Islet precursor cell (in vitro differentiated cells): ENCODE results near the gene AMER2.

Source experiments
- DNase-seq: peaks from one replicate; pipeline ENCODE4 v3.0.0-alpha.2; 2018

The AMER2 gene

GRCh38 chr13:25171517-25172302, at the start of gene AMER2:
TSS of gene AMER2 (minus strand) at chr13:25172288. CDS start at chr13:25171619, 669 bp downstream.
- peak; percentile 71 for DNase-seq

DNA sequence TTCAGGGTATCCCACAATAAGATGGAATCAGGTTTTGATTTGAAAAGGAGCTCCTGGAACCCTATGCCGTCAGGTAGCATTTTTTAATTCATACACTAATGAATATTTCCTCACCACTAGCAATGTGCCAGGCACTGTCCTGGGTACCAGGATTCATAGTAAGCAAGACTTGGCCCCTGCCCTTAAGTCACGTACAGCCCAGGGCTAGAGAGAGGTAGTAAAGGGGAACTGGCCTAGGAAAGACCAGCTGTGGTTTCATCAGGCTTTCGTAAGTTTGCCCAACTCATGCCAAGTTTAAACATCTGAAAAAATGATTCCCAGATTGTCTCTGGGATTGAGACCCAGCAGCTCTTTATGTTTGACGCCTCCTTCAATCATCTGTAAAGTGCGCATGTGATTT, 45.9 kb upstream of the AMER2 start:
- DNase-seq = no peak

- DNase-seq = peak; percentile 78
Observed at GRCh38 chr13:25217023-25217885, 45.2 kb upstream of the AMER2 start.

GRCh38 chr13:25215253-25215575, 43.1 kb upstream of the AMER2 start:
- DNase-seq = no peak

- DNase-seq = no peak
Observed at GRCh38 chr13:25214491-25215252, 42.6 kb upstream of the AMER2 start.

GRCh38 chr13:25213715-25214114, 41.6 kb upstream of the AMER2 start:
- peak; percentile 90 for DNase-seq

DNA sequence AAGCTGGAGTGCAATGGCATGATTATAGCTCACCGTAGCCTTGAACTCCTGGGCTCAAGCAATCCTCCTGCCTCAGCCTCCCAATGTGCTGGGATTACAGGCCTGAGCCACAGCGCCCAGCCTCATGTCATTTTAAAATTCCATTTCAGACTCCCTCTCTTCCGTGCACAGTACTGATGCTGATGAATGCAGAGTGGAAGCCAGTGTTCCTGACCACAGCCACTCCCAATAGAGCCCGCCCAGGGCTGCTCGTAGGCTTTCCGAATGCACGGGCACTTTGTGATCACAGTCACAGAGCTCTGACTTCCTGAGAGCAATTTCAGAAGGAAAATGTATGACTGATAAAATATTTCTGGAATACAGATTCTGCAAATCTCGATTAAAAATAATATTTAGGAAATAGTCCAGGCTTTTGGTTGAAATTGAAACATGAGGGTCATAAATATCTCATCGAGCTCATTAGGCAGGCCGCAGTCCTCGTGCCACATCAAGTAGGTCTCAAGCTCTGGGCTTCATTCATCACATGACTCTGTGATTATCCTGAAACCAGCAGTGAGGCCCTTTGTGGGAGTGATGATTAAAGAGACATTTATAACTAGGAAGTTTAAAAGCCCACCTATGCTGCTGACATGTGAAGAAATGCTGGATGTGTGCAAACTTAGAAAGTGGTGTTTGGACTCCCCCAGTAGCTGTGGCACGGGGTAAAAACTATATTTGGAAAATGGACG, 38.9 kb upstream of the AMER2 start:
- DNase-seq = no peak

- no peak for DNase-seq
Observed at GRCh38 chr13:25207291-25207810, 35.3 kb upstream of the AMER2 start.

GRCh38 chr13:25204863-25205262, 32.8 kb upstream of the AMER2 start:
- DNase-seq = no peak

DNA sequence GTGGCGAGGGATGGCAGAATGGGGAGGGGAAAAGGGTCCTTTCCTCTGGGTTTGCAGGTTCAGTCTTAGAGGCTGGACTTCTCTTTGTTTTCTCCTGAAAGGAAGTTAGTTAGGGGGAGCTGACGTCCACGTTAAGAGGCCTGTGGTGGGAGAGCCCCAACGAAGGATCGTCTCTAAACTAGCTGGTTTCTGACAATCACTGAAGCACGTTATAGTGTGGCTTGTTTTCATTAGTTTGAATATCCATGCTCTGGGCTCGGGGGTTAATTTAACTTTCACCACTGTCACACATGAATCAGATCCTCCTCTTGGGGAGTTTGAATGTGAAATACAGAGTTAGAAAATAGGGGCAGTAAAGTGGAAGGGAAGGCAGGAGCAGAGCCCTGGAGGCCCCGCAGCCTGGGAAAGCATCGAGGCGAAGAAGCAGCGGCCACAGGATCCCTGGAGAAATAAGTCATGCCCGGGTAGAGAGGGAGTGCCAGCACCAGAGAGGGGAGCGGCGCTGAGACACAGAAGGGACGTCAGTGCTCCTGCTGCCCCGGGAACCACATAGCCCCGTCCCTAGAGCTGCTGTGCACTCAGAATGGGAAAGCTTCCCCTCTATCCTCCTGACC, 31.1 kb upstream of the AMER2 start:
- DNase-seq = no peak

GRCh38 chr13:25200783-25201182, 28.7 kb upstream of the AMER2 start:
- no peak for DNase-seq

DNA sequence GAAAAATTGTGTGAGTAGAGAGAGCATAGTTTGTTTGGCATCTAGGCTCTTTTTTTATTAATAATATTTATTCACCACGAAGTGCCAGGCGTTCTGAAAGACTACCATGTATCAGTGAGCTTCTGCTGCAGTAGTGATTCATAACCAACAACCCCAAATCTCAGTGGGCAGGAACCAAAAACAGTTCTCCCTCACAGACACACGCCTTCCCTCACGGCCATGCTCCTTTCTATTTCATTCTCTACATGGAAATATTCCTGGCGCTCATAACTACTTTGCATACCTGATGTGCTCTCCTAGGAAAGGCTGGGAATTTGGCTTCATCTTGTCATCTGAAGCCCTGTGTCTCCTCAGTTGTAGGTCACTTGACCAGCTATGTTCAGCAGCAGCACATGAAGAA, 26.6 kb upstream of the AMER2 start:
- no peak for DNase-seq

- DNase-seq = no peak
Observed at GRCh38 chr13:25196971-25197370, 24.9 kb upstream of the AMER2 start.

- no peak for DNase-seq
Observed at GRCh38 chr13:25192936-25193335, 20.8 kb upstream of the AMER2 start.

- DNase-seq = no peak
Observed at GRCh38 chr13:25192489-25192888, 20.4 kb upstream of the AMER2 start.

GRCh38 chr13:25192052-25192451, 20.0 kb upstream of the AMER2 start:
- no peak for DNase-seq

GRCh38 chr13:25190771-25191170, 18.7 kb upstream of the AMER2 start:
- DNase-seq = no peak

- DNase-seq = peak; percentile 36
Observed at GRCh38 chr13:25190256-25190655, 18.2 kb upstream of the AMER2 start.

DNA sequence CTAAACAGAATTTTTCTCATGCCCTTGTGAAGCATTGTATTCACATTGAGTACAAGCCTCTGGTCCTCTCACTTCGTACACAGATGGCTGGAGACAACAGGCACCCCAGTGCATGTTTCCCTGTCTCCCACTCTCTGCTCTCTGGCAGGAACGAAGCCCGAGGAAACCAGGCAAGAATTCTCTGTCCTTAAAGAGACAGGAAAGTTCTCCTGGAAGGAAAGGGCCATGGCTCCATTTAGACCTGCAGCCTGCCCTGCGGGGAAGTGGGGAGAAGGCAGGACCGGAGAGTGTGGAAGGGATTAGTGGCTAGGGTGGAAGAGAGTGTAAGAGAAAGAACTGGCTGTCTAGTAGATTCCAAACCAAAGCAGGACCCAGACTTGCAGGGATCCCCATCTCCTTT, 15.5 kb upstream of the AMER2 start:
- DNase-seq = peak; percentile 35

DNA sequence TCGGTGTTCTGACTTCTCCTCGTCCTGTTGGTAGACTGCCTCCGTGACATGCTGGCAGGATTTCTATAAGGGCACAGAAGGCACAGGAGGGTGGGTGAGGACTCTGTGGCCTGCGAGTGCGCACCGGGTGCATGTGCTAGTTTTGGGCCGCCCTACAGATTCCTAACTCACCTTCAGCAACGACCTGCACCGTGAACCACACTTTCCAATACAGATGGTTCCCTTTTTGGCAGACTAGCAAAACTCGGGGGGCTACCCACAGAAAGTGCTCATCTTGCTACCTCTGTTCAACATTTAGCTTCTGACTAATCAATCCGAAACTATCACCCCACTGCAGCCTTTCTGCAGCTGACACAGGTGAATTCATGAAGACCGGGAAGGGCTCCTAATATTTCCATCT, 14.1 kb upstream of the AMER2 start:
- peak; percentile 40 for DNase-seq

- no peak for DNase-seq
Observed at GRCh38 chr13:25181597-25181996, 9.5 kb upstream of the AMER2 start.
